Astrocyte (in vitro differentiated cells and primary cell): ENCODE measurements around the gene TENM4. TPM values are rescaled to one million over a fixed set of nuclear protein-coding genes. Genes with fewer than 3 reads are reported as not detected.

Source experiments
- DNase-seq: peaks from one replicate; pipeline ENCODE4 v3.0.0-alpha.2; 2010; ENCODE audit warnings: low read depth
- FAIRE-seq: peaks from 2 replicates; lab custom pipeline; 2011; peaks lifted over from hg19 to GRCh38; lab: Jason Lieb, UNC
- H2AFZ ChIP-seq: 2 replicates; pipeline ENCODE4 v1.6.0; 2012; ENCODE audit warnings: low read depth, low read length, inconsistent platforms
- H3K27ac ChIP-seq: 2 replicates; pipeline ENCODE4 v1.5.1; 2011; ENCODE audit warnings: low read depth, low read length, inconsistent platforms
- H3K27me3 ChIP-seq: 2 replicates; pipeline ENCODE4 v1.6.0; 2011; ENCODE audit warnings: low read length, inconsistent platforms; ENCODE audit not compliant: insufficient read depth
- H3K36me3 ChIP-seq: 2 replicates; pipeline ENCODE4 v1.5.1; 2011; ENCODE audit warnings: low read length, inconsistent platforms; ENCODE audit not compliant: insufficient read depth
- H3K4me1 ChIP-seq: 2 replicates; pipeline ENCODE4 v1.5.1; 2011; ENCODE audit warnings: low read length, inconsistent platforms; ENCODE audit not compliant: insufficient read depth
- H3K4me2 ChIP-seq: 2 replicates; pipeline ENCODE4 v1.6.0; 2012; ENCODE audit warnings: low read length, inconsistent platforms
- H3K4me3 ChIP-seq: 2 replicates; pipeline ENCODE4 v1.5.1; 2011; ENCODE audit warnings: low read depth, mild to moderate bottlenecking, low read length, inconsistent platforms; ENCODE audit not compliant: insufficient read depth
- H3K79me2 ChIP-seq: 2 replicates; pipeline ENCODE4 v1.6.0; 2012; ENCODE audit warnings: mild to moderate bottlenecking, low read length, inconsistent platforms; ENCODE audit not compliant: insufficient read depth
- H3K9ac ChIP-seq: 2 replicates; pipeline ENCODE4 v1.6.0; 2012; ENCODE audit warnings: mild to moderate bottlenecking, low read length, inconsistent platforms
- H3K9me3 ChIP-seq: 2 replicates; pipeline ENCODE4 v1.5.1; 2012; ENCODE audit warnings: low read depth, mild to moderate bottlenecking, low read length, inconsistent platforms; ENCODE audit not compliant: insufficient read depth
- H4K20me1 ChIP-seq: 2 replicates; pipeline ENCODE4 v1.6.0; 2012; ENCODE audit warnings: low read length, inconsistent platforms; ENCODE audit not compliant: insufficient read depth
- H3K27ac Mint-ChIP-seq: one replicate; pipeline ENCODE4 v1.8.0; 2021; ENCODE audit warnings: mild to moderate bottlenecking, mixed read lengths; ENCODE audit not compliant: unreplicated experiment
- H3K27me3 Mint-ChIP-seq: one replicate; pipeline ENCODE4 v1.8.0; 2021; ENCODE audit warnings: low read depth, mixed read lengths; ENCODE audit not compliant: unreplicated experiment
- H3K36me3 Mint-ChIP-seq: one replicate; pipeline ENCODE4 v1.8.0; 2021; ENCODE audit warnings: low read depth, mixed read lengths; ENCODE audit not compliant: unreplicated experiment
- H3K4me1 Mint-ChIP-seq: one replicate; pipeline ENCODE4 v1.8.0; 2021; ENCODE audit warnings: low read depth, mixed read lengths; ENCODE audit not compliant: unreplicated experiment
- H3K4me3 Mint-ChIP-seq: one replicate; pipeline ENCODE4 v1.8.0; 2021; ENCODE audit warnings: mild to moderate bottlenecking, moderate library complexity, mixed read lengths; ENCODE audit not compliant: unreplicated experiment
- H3K9me3 Mint-ChIP-seq: one replicate; pipeline ENCODE4 v1.8.0; 2021; ENCODE audit warnings: mild to moderate bottlenecking, mixed read lengths; ENCODE audit not compliant: unreplicated experiment
- EZH2 ChIP-seq: IDR thresholded peaks from 2 replicates; pipeline ENCODE4 v1.6.1; 2012; ENCODE audit warnings: mild to moderate bottlenecking, low read length, inconsistent platforms; ENCODE audit not compliant: insufficient read depth
- total RNA-seq: library from RNA; stranded (reverse); gene quantifications from 2 replicates; pipeline ENCODE4 v1.2.1, GENCODE V29; 2021
- TF ChIP-seq, protein P1 (sequence below): IDR thresholded peaks from 2 replicates; pipeline ENCODE4 v1.5.1; 2011; ENCODE audit warnings: low read depth, mild to moderate bottlenecking, inconsistent platforms, low read length, moderate library complexity; ENCODE audit not compliant: insufficient read depth

The TENM4 gene
- total RNA-seq, 1 donor from 2014 or later = 7.5 TPM

DNA sequence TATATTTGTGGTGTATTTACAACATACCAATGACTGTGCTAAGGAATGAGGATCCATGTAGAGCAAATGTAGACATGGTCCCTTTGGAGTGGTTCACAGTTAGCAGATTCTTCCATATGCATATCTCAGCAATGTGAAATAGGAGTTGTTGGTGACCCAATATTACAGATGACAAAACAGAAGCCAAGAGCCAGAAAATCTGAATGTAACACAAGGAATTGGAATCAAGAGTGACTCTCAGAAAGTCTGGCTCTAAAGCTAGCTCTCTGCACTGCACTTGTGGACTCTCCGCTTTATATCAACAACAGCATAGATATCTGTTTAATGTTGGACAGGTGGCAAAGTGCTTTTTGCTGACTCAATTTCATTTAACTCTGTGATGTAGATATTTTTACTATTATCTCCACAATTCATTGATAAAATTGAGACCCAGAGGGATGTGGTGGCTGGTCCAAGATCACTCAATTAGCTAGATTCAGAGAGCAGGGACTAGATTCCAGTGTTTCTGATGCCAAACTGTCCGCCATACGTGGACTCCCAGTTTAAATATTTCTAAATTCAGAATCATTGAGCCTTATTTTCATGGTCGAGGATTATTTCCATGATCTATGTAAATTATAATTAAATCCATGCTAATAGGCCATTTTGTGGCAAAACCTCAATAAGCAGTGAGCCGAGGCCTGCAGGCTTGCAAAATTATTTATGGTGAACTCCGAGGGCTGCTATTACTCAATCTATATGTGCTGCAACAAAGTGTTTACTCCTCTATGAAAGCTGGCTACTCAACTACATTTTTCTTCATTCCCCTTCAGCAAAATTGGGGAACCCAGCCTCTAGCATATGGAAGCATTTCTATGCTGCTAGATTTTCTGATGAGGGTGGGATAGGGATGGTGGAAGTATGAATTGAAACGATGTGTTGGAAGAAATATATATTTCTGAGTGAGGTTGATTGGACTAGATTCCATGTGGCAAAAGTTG lies 21.1 kb upstream of the TENM4 start:
- H3K27ac ChIP-seq = no peak overlapping the region

DNA sequence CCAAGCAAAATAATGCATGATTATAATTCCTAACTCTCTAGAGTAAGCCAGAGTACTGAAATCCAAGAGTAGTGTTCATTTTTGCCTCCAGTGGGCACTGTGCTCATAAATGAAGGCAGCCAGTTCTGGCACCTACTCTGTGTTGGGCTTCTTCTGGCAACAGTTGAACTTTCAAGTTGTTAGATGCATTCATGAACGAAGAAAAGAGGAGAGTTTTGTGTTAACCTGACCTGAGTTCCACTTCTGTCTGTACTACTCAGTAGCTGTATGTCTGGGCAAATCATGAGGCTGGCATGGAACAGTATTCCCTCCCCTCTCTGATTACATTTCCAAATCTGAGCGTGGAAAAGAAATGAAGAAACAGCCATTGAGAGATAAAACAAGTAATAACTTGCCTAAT lies 20.3 kb upstream of the TENM4 start:
- Mint-ChIP-seq H3K4me3 (no peak overlapping the region), H3K27me3 (no peaks in the 10 kb centered on the region), H3K4me1 (peaks cover 9% of the 10 kb centered on the region), H3K27ac (no peak overlapping the region), H3K9me3 (no peaks in the 10 kb centered on the region), H3K36me3 (no peaks in the 10 kb centered on the region)
- TF ChIP-seq, protein P1, sequence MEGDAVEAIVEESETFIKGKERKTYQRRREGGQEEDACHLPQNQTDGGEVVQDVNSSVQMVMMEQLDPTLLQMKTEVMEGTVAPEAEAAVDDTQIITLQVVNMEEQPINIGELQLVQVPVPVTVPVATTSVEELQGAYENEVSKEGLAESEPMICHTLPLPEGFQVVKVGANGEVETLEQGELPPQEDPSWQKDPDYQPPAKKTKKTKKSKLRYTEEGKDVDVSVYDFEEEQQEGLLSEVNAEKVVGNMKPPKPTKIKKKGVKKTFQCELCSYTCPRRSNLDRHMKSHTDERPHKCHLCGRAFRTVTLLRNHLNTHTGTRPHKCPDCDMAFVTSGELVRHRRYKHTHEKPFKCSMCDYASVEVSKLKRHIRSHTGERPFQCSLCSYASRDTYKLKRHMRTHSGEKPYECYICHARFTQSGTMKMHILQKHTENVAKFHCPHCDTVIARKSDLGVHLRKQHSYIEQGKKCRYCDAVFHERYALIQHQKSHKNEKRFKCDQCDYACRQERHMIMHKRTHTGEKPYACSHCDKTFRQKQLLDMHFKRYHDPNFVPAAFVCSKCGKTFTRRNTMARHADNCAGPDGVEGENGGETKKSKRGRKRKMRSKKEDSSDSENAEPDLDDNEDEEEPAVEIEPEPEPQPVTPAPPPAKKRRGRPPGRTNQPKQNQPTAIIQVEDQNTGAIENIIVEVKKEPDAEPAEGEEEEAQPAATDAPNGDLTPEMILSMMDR = peak; percentile 68
- TF ChIP-seq EZH2 = no peak
- H3K9me3 ChIP-seq = no peaks in the 10 kb centered on the region
- H3K36me3 ChIP-seq = no peaks in the 10 kb centered on the region
- H4K20me1 ChIP-seq = no peaks in the 10 kb centered on the region
- H3K27ac ChIP-seq = no peak overlapping the region
- H3K79me2 ChIP-seq = no peaks in the 10 kb centered on the region
- H3K4me1 ChIP-seq = no peaks in the 10 kb centered on the region
- H3K4me2 ChIP-seq = no peak overlapping the region
- H3K9ac ChIP-seq = no peak overlapping the region
- FAIRE-seq (no peak), DNase-seq (peak; percentile 44)
- H2AFZ ChIP-seq = no peak overlapping the region
- no peaks in the 10 kb centered on the region for H3K27me3 ChIP-seq
- H3K4me3 ChIP-seq = no peak overlapping the region

More for the DNA sequence above, 21.1 kb upstream of the TENM4 start:
- H4K20me1 ChIP-seq = no peaks in the 10 kb centered on the region
- H3K27me3 ChIP-seq = no peaks in the 10 kb centered on the region
- no peak overlapping the region for H3K4me3 ChIP-seq
- H3K27me3 Mint-ChIP-seq = no peaks in the 10 kb centered on the region
- H3K27ac Mint-ChIP-seq = no peak overlapping the region
- H3K4me1 ChIP-seq = no peaks in the 10 kb centered on the region
- H3K9me3 Mint-ChIP-seq = no peaks in the 10 kb centered on the region
- H3K36me3 Mint-ChIP-seq = no peaks in the 10 kb centered on the region
- no peak for DNase-seq
- no peak overlapping the region for H3K4me3 Mint-ChIP-seq
- no peak for TF ChIP-seq EZH2
- TF ChIP-seq, protein P1 = no peak
- H2AFZ ChIP-seq = no peak overlapping the region
- FAIRE-seq = no peak
- no peaks in the 10 kb centered on the region for H3K79me2 ChIP-seq
- H3K9ac ChIP-seq = no peak overlapping the region
- peaks cover 6% of the 10 kb centered on the region for H3K4me1 Mint-ChIP-seq
- no peak overlapping the region for H3K4me2 ChIP-seq
- no peaks in the 10 kb centered on the region for H3K9me3 ChIP-seq
- no peaks in the 10 kb centered on the region for H3K36me3 ChIP-seq

- H3K36me3 ChIP-seq = no peaks in the 10 kb centered on the region
- no peak overlapping the region for H3K4me2 ChIP-seq
- FAIRE-seq (no peak), DNase-seq (no peak)
- H3K4me3 ChIP-seq = no peak overlapping the region
- Mint-ChIP-seq H3K9me3 (no peaks in the 10 kb centered on the region), H3K27me3 (no peaks in the 10 kb centered on the region), H3K4me1 (peaks cover 12% of the 10 kb centered on the region), H3K36me3 (no peaks in the 10 kb centered on the region), H3K27ac (no peak overlapping the region), H3K4me3 (no peak overlapping the region)
- TF ChIP-seq EZH2 = no peak
- TF ChIP-seq, protein P1 = no peak
- H3K9ac ChIP-seq = no peak overlapping the region
- no peaks in the 10 kb centered on the region for H3K9me3 ChIP-seq
- no peaks in the 10 kb centered on the region for H3K27me3 ChIP-seq
- H3K79me2 ChIP-seq = no peaks in the 10 kb centered on the region
- H4K20me1 ChIP-seq = no peaks in the 10 kb centered on the region
- H2AFZ ChIP-seq = no peak overlapping the region
- H3K27ac ChIP-seq = no peak overlapping the region
- H3K4me1 ChIP-seq = no peaks in the 10 kb centered on the region
Observed at GRCh38 chr11:79458709-79459108, 17.9 kb upstream of the TENM4 start.
